DND-41 (cell line): ENCODE data around the gene RGS17.

Source experiments
- CTCF ChIP-seq: IDR thresholded peaks from 2 replicates; pipeline ENCODE4 v1.5.1; 2012; ENCODE audit warnings: borderline replicate concordance, low read length, moderate library complexity, mild to moderate bottlenecking; ENCODE audit not compliant: poor library complexity, severe bottlenecking; ENCODE audit errors: extremely low read depth
- EZH2 ChIP-seq: IDR thresholded peaks from 3 replicates; pipeline ENCODE4 v1.6.1; 2012; ENCODE audit warnings: borderline replicate concordance, low read depth, mild to moderate bottlenecking, moderate library complexity, low read length, inconsistent platforms; ENCODE audit not compliant: severe bottlenecking

GRCh38 chr6:152984513-152984872 lies 146.6 kb downstream of the RGS17 start:
- TF ChIP-seq CTCF (no peak), EZH2 (no peak)
